GM23338 (cell line): Measurements from ENCODE around the gene TMEM38A. TPM values are rescaled to one million over a fixed set of nuclear protein-coding genes. Genes with fewer than 3 reads are reported as not detected.
"Not testable (repeated sequence)": the region's sequence is repeated elsewhere in the genome, so short reads cannot be mapped to it uniquely, and the experiment has no call there.

ENCODE experiments used
- ATAC-seq: fragments of 200-7000 bp; cut with Tn5 transposase; 3 replicates; pipeline ENCODE4 v1.9.1; 2020
- DNase-seq: peaks from one replicate; pipeline ENCODE4 v3.0.0-alpha.2; 2015; ENCODE audit warnings: low spot score
- H2AFZ ChIP-seq: fragments of 200-600 bp; sonication (generic); 2 replicates; pipeline ENCODE4 v1.8.0; 2016; ENCODE audit warnings: antibody characterized with exemption, mild to moderate bottlenecking, moderate library complexity
- H3F3A ChIP-seq: fragments of 200-600 bp; sonication (generic); replicated peaks from 2 replicates; pipeline ENCODE4 v1.8.0; 2017; ENCODE audit warnings: antibody characterized with exemption, mixed run types, low read depth
- H3K27ac ChIP-seq: fragments of 200-600 bp; sonication (generic); 2 replicates; pipeline ENCODE4 v1.6.1; 2016; ENCODE audit warnings: low read depth
- H3K27me3 ChIP-seq: fragments of 200-600 bp; sonication (generic); 2 replicates; pipeline ENCODE4 v1.8.0; 2016; ENCODE audit warnings: mild to moderate bottlenecking, mixed run types, moderate library complexity; ENCODE audit not compliant: insufficient read depth
- H3K36me3 ChIP-seq: fragments of 200-600 bp; sonication (generic); 2 replicates; pipeline ENCODE4 v1.8.0; 2016; ENCODE audit warnings: mild to moderate bottlenecking; ENCODE audit not compliant: insufficient read depth
- H3K4me1 ChIP-seq: fragments of 200-600 bp; sonication (generic); 2 replicates; pipeline ENCODE4 v1.8.0; 2016; ENCODE audit warnings: mild to moderate bottlenecking, moderate library complexity; ENCODE audit not compliant: insufficient read depth
- H3K4me2 ChIP-seq: fragments of 200-600 bp; sonication (generic); 2 replicates; pipeline ENCODE4 v1.7.1; 2017; ENCODE audit warnings: mixed run types
- H3K4me3 ChIP-seq: fragments of 200-600 bp; sonication (generic); 2 replicates; pipeline ENCODE4 v1.6.1; 2016; ENCODE audit warnings: mixed run types
- H3K79me2 ChIP-seq: fragments of 200-600 bp; sonication (generic); replicated peaks from 2 replicates; pipeline ENCODE4 v1.8.0; 2017; ENCODE audit warnings: mild to moderate bottlenecking; ENCODE audit not compliant: insufficient read depth
- H3K9me2 ChIP-seq: fragments of 200-600 bp; sonication (generic); 2 replicates; pipeline ENCODE4 v1.8.0; 2017; ENCODE audit not compliant: insufficient read depth
- H4K20me1 ChIP-seq: fragments of 200-600 bp; sonication (generic); replicated peaks from 2 replicates; pipeline ENCODE4 v1.8.0; 2017; ENCODE audit warnings: mild to moderate bottlenecking; ENCODE audit not compliant: insufficient read depth
- H3K27ac Mint-ChIP-seq: 2 replicates; pipeline ENCODE4 v1.8.0; 2020; ENCODE audit warnings: inconsistent platforms, mild to moderate bottlenecking, moderate library complexity, mixed read lengths
- H3K27me3 Mint-ChIP-seq: 3 replicates; pipeline ENCODE4 v1.8.0; 2022; ENCODE audit warnings: low read depth, mild to moderate bottlenecking, moderate library complexity, mixed read lengths, inconsistent platforms; ENCODE audit not compliant: insufficient read depth, poor library complexity
- H3K36me3 Mint-ChIP-seq: 3 replicates; pipeline ENCODE4 v1.8.0; 2021; ENCODE audit warnings: low read depth, mild to moderate bottlenecking, inconsistent platforms, moderate library complexity, mixed read lengths
- H3K4me1 Mint-ChIP-seq: 3 replicates; pipeline ENCODE4 v1.8.0; 2020; ENCODE audit warnings: mild to moderate bottlenecking, inconsistent platforms, mixed read lengths
- H3K4me3 Mint-ChIP-seq: 3 replicates; pipeline ENCODE4 v1.8.0; 2021; ENCODE audit warnings: moderate library complexity, mild to moderate bottlenecking, inconsistent platforms, mixed read lengths
- H3K9me3 Mint-ChIP-seq: 3 replicates; pipeline ENCODE4 v1.8.0; 2020; ENCODE audit warnings: moderate library complexity, mild to moderate bottlenecking, inconsistent platforms, mixed read lengths
- CREB1 ChIP-seq: fragments of 250-450 bp; sonication (Bioruptor Pico); IDR thresholded peaks from 2 replicates; pipeline ENCODE4 v1.5.0; 2020; ENCODE audit warnings: low read depth, mild to moderate bottlenecking, moderate library complexity
- EZH2phosphoT487 ChIP-seq: fragments of 200-600 bp; sonication (generic); IDR thresholded peaks from one replicate; pipeline ENCODE4 v1.8.1; 2018; ENCODE audit warnings: antibody characterized with exemption; ENCODE audit not compliant: unreplicated experiment
- JUNB ChIP-seq: IDR thresholded peaks from one replicate; pipeline ENCODE4 v1.6.1; 2016; ENCODE audit warnings: antibody characterized with exemption; ENCODE audit not compliant: unreplicated experiment
- ZNF331 ChIP-seq: fragments of 250-450 bp; sonication (Bioruptor Pico); IDR thresholded peaks from 2 replicates; pipeline ENCODE4 v1.5.0; 2020; ENCODE audit warnings: low read depth, mild to moderate bottlenecking, moderate library complexity
- polyA plus RNA-seq: library from polyadenylated mRNA; unstranded; fragments of >200 nt; fragmentation: Nextera tagmentation; extraction: Ambion mirVana; gene quantifications from 2 replicates; pipeline ENCODE4 v1.2.1, GENCODE V29; 2016
- total RNA-seq: library from RNA; depleted of rRNA; stranded (reverse); fragments of >200 nt; shearing (Covaris generic); gene quantifications from 2 replicates; pipeline ENCODE4 v1.2.3, GENCODE V29; 2014
- TF ChIP-seq, protein P1 (sequence below): IDR thresholded peaks from one replicate; pipeline ENCODE4 v1.6.1; 2018; ENCODE audit warnings: antibody characterized with exemption; ENCODE audit not compliant: unreplicated experiment
- TF ChIP-seq, protein P2 (sequence below), 2 experiments: fragments of 200-600 bp in 1 of 2; sonication (generic) in 1 of 2; conservative IDR thresholded peaks; 2 replicates each; pipeline versions ENCODE4 v1.5.1 to v1.6.1; 2016 to 2017; ENCODE audit warnings: antibody characterized with exemption in 2 of 2, low read depth in 2 of 2, mild to moderate bottlenecking in 2 of 2, moderate library complexity in 1 of 2

TMEM38A gene
- total and polyA plus RNA-seq, 2 experiments from 2014 or later, result 5.9 to 14.1 TPM

DNA sequence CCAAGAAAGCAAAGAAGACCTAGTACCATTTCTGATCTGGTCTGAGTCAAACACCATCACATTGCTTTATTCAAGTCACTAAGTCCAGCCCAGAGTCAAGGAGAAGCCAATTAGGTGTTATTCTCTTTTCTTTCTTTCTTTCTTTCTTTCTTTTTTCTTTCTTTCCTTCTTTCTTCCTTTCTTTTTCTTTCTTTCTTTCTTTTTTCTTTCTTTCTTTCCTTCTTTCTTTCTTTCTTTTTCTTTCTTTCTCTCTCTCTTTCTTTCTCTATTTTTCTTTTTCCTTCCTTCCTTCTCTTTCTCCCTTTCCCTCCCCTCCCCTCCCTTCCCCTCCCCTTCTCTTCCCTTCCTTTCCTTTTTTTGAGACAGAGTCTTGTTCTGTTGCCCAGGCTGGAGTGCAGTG, 49.9 kb downstream of the TMEM38A start:
- H3K4me3 Mint-ChIP-seq, H2AFZ ChIP-seq, H3K27me3 Mint-ChIP-seq, H3K4me1 ChIP-seq, H3K4me2 ChIP-seq, H3F3A ChIP-seq, H3K79me2 ChIP-seq, H3K9me3 Mint-ChIP-seq, DNase-seq, H4K20me1 ChIP-seq, H3K36me3 Mint-ChIP-seq, H3K4me1 Mint-ChIP-seq, H3K9me2 ChIP-seq, H3K27me3 ChIP-seq, H3K4me3 ChIP-seq, H3K27ac ChIP-seq, H3K27ac Mint-ChIP-seq, ATAC-seq, H3K36me3 ChIP-seq: not testable (repeated sequence)

DNA sequence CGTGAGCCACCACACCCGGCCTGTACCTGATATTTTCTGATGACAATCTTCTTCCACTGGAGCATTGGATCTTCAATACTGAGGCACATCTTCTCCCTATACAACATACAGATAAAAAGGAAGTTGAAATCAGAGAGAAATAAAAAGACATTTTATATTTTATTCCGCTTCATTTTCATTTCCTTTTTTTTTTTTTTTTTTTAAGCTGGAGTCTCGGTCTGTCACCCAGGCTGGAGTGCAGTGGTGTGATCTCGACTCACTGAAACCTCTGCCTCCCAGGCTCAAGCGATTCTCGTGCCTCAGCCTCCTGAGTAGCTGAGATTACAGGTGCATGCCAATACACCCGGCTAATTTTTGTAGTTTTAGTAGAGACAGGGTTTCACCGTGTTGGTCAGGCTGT, 51.4 kb downstream of the TMEM38A start:
- H3K4me1 Mint-ChIP-seq, H3K9me2 ChIP-seq, H3K4me3 ChIP-seq, H3K36me3 Mint-ChIP-seq, H4K20me1 ChIP-seq, H3K27me3 ChIP-seq, H3F3A ChIP-seq, H3K79me2 ChIP-seq, H3K27ac Mint-ChIP-seq, H2AFZ ChIP-seq, H3K36me3 ChIP-seq, ATAC-seq, H3K27ac ChIP-seq, DNase-seq, H3K9me3 Mint-ChIP-seq, H3K4me2 ChIP-seq, H3K4me3 Mint-ChIP-seq, H3K4me1 ChIP-seq, H3K27me3 Mint-ChIP-seq: not testable (repeated sequence)

DNA sequence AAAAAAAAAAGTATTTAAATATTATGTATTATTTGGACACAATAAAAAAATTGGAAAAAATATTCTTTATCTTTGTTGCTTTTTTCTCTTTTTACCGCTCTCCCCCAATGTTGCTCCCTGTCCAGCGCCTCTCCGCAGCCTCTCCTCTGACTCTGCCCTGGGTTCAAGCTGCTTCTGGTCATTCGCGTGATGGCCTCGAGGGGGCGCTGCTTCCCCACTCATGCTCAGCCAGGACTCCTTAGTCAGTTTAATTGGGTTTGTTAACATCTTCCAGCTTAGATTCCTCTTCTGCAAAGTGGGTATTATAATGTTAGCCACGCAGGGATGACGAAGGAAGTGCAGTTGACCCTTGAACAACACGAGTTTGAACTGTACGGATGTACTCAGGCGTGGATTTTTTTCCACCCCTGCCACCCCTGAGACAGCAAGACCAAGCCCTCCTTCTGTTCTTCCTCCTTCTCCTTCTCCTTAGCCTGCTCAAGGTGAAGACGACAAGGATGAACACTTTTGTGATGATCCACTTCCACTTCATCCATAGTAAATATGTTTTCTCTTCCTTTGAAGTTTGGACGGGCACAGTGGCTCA, 53.9 kb downstream of the TMEM38A start:
- no peaks in the 10 kb centered on the region; the same call in 1 of the 2 replicates for H4K20me1 ChIP-seq
- Mint-ChIP-seq H3K27me3 (peaks cover 6% of the 10 kb centered on the region), H3K27ac (no peak overlapping the region), H3K36me3 (no peaks in the 10 kb centered on the region), H3K4me3 (no peak overlapping the region), H3K4me1 (no peaks in the 10 kb centered on the region), H3K9me3 (peaks cover under 1% of the 10 kb centered on the region; the same call in 1 of the 3 replicates)
- no peak overlapping the region for H3K4me2 ChIP-seq
- no peak overlapping the region for H3K4me3 ChIP-seq
- H2AFZ ChIP-seq, result no peak overlapping the region
- H3K27me3 ChIP-seq, result no peaks in the 10 kb centered on the region
- H3K27ac ChIP-seq, result no peak overlapping the region
- H3K79me2 ChIP-seq, result no peaks in the 10 kb centered on the region
- no peaks in the 10 kb centered on the region for H3K4me1 ChIP-seq
- TF ChIP-seq JUNB (no peak), CREB1 (CRISPR knock-in tag) (no peak), ZNF331 (CRISPR knock-in tag) (no peak), EZH2phosphoT487 (no peak)
- TF ChIP-seq, protein P1, sequence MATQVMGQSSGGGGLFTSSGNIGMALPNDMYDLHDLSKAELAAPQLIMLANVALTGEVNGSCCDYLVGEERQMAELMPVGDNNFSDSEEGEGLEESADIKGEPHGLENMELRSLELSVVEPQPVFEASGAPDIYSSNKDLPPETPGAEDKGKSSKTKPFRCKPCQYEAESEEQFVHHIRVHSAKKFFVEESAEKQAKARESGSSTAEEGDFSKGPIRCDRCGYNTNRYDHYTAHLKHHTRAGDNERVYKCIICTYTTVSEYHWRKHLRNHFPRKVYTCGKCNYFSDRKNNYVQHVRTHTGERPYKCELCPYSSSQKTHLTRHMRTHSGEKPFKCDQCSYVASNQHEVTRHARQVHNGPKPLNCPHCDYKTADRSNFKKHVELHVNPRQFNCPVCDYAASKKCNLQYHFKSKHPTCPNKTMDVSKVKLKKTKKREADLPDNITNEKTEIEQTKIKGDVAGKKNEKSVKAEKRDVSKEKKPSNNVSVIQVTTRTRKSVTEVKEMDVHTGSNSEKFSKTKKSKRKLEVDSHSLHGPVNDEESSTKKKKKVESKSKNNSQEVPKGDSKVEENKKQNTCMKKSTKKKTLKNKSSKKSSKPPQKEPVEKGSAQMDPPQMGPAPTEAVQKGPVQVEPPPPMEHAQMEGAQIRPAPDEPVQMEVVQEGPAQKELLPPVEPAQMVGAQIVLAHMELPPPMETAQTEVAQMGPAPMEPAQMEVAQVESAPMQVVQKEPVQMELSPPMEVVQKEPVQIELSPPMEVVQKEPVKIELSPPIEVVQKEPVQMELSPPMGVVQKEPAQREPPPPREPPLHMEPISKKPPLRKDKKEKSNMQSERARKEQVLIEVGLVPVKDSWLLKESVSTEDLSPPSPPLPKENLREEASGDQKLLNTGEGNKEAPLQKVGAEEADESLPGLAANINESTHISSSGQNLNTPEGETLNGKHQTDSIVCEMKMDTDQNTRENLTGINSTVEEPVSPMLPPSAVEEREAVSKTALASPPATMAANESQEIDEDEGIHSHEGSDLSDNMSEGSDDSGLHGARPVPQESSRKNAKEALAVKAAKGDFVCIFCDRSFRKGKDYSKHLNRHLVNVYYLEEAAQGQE, result no peak
- TF ChIP-seq, protein P2, sequence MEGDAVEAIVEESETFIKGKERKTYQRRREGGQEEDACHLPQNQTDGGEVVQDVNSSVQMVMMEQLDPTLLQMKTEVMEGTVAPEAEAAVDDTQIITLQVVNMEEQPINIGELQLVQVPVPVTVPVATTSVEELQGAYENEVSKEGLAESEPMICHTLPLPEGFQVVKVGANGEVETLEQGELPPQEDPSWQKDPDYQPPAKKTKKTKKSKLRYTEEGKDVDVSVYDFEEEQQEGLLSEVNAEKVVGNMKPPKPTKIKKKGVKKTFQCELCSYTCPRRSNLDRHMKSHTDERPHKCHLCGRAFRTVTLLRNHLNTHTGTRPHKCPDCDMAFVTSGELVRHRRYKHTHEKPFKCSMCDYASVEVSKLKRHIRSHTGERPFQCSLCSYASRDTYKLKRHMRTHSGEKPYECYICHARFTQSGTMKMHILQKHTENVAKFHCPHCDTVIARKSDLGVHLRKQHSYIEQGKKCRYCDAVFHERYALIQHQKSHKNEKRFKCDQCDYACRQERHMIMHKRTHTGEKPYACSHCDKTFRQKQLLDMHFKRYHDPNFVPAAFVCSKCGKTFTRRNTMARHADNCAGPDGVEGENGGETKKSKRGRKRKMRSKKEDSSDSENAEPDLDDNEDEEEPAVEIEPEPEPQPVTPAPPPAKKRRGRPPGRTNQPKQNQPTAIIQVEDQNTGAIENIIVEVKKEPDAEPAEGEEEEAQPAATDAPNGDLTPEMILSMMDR (conservative IDR thresholded peaks at IDR 0.05; ENCODE audit: low read depth in 2 of 2), result peak; percentile 98
- no peaks in the 10 kb centered on the region for H3K36me3 ChIP-seq
- DNase-seq (peak; percentile 76), ATAC-seq (peak; percentile 94)
- no peaks in the 10 kb centered on the region for H3K9me2 ChIP-seq
- no peaks in the 10 kb centered on the region for H3F3A ChIP-seq
